Stimulated activated naive CD8-positive, alpha-beta T cell treated with anti-CD3 and anti-CD28 coated beads, Interleukin-15, amount 100 ng/mL, for 72 hours (primary cell): ENCODE data around the gene GPR32.
"Not testable (repeated sequence)": the region's sequence is repeated elsewhere in the genome, so short reads cannot be mapped to it uniquely, and the experiment has no call there.

Experiments used
- ATAC-seq: fragments of 150-1000 bp; cut with Tn5 transposase; 2 replicates; pipeline ENCODE4 v1.10.0; 2021; ENCODE audit warnings: mild to moderate bottlenecking, moderate library complexity
- DNase-seq, 2 donors: peaks; one replicate each; pipeline ENCODE4 v3.0.0; 2021 to 2022
- H3K27ac Mint-ChIP-seq, 2 donors: one replicate each; pipeline ENCODE4 v1.8.0; 2022; ENCODE audit warnings: mild to moderate bottlenecking in 2 of 2, mixed read lengths in 2 of 2, moderate library complexity in 2 of 2
- H3K27me3 Mint-ChIP-seq: one replicate; pipeline ENCODE4 v1.8.0; 2022; ENCODE audit warnings: mixed read lengths
- H3K4me1 Mint-ChIP-seq: one replicate; pipeline ENCODE4 v1.8.0; 2022; ENCODE audit warnings: mild to moderate bottlenecking, mixed read lengths
- H3K4me3 Mint-ChIP-seq, 2 donors: one replicate each; pipeline ENCODE4 v1.8.0; 2022; ENCODE audit warnings: mild to moderate bottlenecking in 2 of 2, mixed read lengths in 2 of 2, moderate library complexity in 1 of 2
- H3K9me3 Mint-ChIP-seq, 2 donors: one replicate each; pipeline ENCODE4 v1.8.0; 2022; ENCODE audit warnings: mixed read lengths in 2 of 2

The GPR32 gene

GRCh38 chr19:50766746-50767145 is 3.5 kb upstream of the GPR32 start:
- H3K9me3 Mint-ChIP-seq, H3K27ac Mint-ChIP-seq, H3K4me1 Mint-ChIP-seq, DNase-seq, ATAC-seq, H3K4me3 Mint-ChIP-seq: not testable (repeated sequence)
- peaks cover 46% of the 10 kb centered on the region for H3K27me3 Mint-ChIP-seq

- not testable (repeated sequence) for H3K27ac Mint-ChIP-seq, DNase-seq, H3K4me1 Mint-ChIP-seq, ATAC-seq, H3K4me3 Mint-ChIP-seq, H3K9me3 Mint-ChIP-seq
- peaks cover 46% of the 10 kb centered on the region for H3K27me3 Mint-ChIP-seq
These were observed 3.0 kb upstream of the GPR32 start for GRCh38 chr19:50767263-50767662.

GRCh38 chr19:50768277-50768676 is 2.0 kb upstream of the GPR32 start:
- ATAC-seq (no peak), DNase-seq (no peak)
- Mint-ChIP-seq H3K27me3 (peaks cover 47% of the 10 kb centered on the region), H3K27ac (no peak overlapping the region), H3K4me1 (peaks cover 4% of the 10 kb centered on the region), H3K9me3 (no peaks in the 10 kb centered on the region), H3K4me3 (no peak overlapping the region)

- Mint-ChIP-seq H3K27ac (no peak overlapping the region), H3K9me3 (no peaks in the 10 kb centered on the region), H3K4me1 (peaks cover 4% of the 10 kb centered on the region), H3K27me3 (peaks cover 61% of the 10 kb centered on the region), H3K4me3 (no peak overlapping the region)
- ATAC-seq (no peak), DNase-seq (no peak)
These were observed 624 bp downstream of the GPR32 start for GRCh38 chr19:50770888-50771287.

GRCh38 chr19:50772476-50772875 is 2.2 kb downstream of the GPR32 start:
- H3K9me3 Mint-ChIP-seq = no peaks in the 10 kb centered on the region
- ATAC-seq (no peak), DNase-seq (no peak)
- no peak overlapping the region for H3K27ac Mint-ChIP-seq
- peaks cover 6% of the 10 kb centered on the region for H3K4me1 Mint-ChIP-seq
- peaks cover 57% of the 10 kb centered on the region for H3K27me3 Mint-ChIP-seq
- H3K4me3 Mint-ChIP-seq = no peak overlapping the region

GRCh38 chr19:50772912-50773311 is 2.6 kb downstream of the GPR32 start:
- H3K27ac Mint-ChIP-seq, H3K4me3 Mint-ChIP-seq, H3K9me3 Mint-ChIP-seq, DNase-seq, ATAC-seq: not testable (repeated sequence)
- H3K27me3 Mint-ChIP-seq = peaks cover 58% of the 10 kb centered on the region
- H3K4me1 Mint-ChIP-seq = peaks cover 11% of the 10 kb centered on the region

- not testable (repeated sequence) for DNase-seq, H3K27ac Mint-ChIP-seq, ATAC-seq, H3K4me3 Mint-ChIP-seq, H3K9me3 Mint-ChIP-seq
- H3K27me3 Mint-ChIP-seq = peaks cover 58% of the 10 kb centered on the region
- peaks cover 12% of the 10 kb centered on the region for H3K4me1 Mint-ChIP-seq
These were observed 3.2 kb downstream of the GPR32 start for GRCh38 chr19:50773454-50773853.

- no peak for DNase-seq
- Mint-ChIP-seq H3K27me3 (peaks cover 76% of the 10 kb centered on the region), H3K4me3 (no peak overlapping the region), H3K9me3 (no peaks in the 10 kb centered on the region), H3K27ac (no peak overlapping the region), H3K4me1 (peaks cover 17% of the 10 kb centered on the region)
- ATAC-seq = no peak
These were observed 5.9 kb downstream of the GPR32 start for GRCh38 chr19:50776131-50776530.

- Mint-ChIP-seq H3K4me3 (no peak overlapping the region), H3K4me1 (peaks cover 17% of the 10 kb centered on the region), H3K9me3 (no peaks in the 10 kb centered on the region), H3K27ac (no peak overlapping the region), H3K27me3 (peaks cover 87% of the 10 kb centered on the region)
- ATAC-seq (no peak), DNase-seq (no peak)
These were observed 7.0 kb downstream of the GPR32 start for GRCh38 chr19:50777261-50777660.

- no peak for DNase-seq
- no peak overlapping the region for H3K4me3 Mint-ChIP-seq
These were observed 7.6 kb downstream of the GPR32 start for GRCh38 chr19:50777830-50778303.

GRCh38 chr19:50778906-50779430 is 8.7 kb downstream of the GPR32 start:
- DNase-seq (no peak), ATAC-seq (no peak)
- Mint-ChIP-seq H3K4me1 (peaks cover 24% of the 10 kb centered on the region), H3K9me3 (no peaks in the 10 kb centered on the region), H3K4me3 (no peak overlapping the region), H3K27me3 (peaks cover 93% of the 10 kb centered on the region), H3K27ac (no peak overlapping the region)

More at GRCh38 chr19:50777830-50778303, 7.6 kb downstream of the GPR32 start:
- H3K27me3 Mint-ChIP-seq = peaks cover 93% of the 10 kb centered on the region
- no peaks in the 10 kb centered on the region for H3K9me3 Mint-ChIP-seq
- H3K4me1 Mint-ChIP-seq = peaks cover 17% of the 10 kb centered on the region
- ATAC-seq = no peak
- H3K27ac Mint-ChIP-seq = no peak overlapping the region

GRCh38 chr19:50779504-50780457 is 9.5 kb downstream of the GPR32 start:
- H3K4me3 Mint-ChIP-seq = no peak overlapping the region
- DNase-seq (no peak), ATAC-seq (no peak)
- no peaks in the 10 kb centered on the region for H3K9me3 Mint-ChIP-seq
- peaks cover 85% of the 10 kb centered on the region for H3K27me3 Mint-ChIP-seq
- H3K4me1 Mint-ChIP-seq = peaks cover 24% of the 10 kb centered on the region
- no peak overlapping the region for H3K27ac Mint-ChIP-seq

- no peak for ATAC-seq
- peaks cover 24% of the 10 kb centered on the region for H3K4me1 Mint-ChIP-seq
- H3K27ac Mint-ChIP-seq = no peak overlapping the region
- DNase-seq = no peak
- no peaks in the 10 kb centered on the region for H3K9me3 Mint-ChIP-seq
- H3K4me3 Mint-ChIP-seq = no peak overlapping the region
- peaks cover 74% of the 10 kb centered on the region for H3K27me3 Mint-ChIP-seq
These were observed 10.6 kb downstream of the GPR32 start for GRCh38 chr19:50780753-50781435.

- H3K4me1 Mint-ChIP-seq = peaks cover 12% of the 10 kb centered on the region
- H3K27me3 Mint-ChIP-seq = peaks cover 49% of the 10 kb centered on the region
- H3K4me3 Mint-ChIP-seq, H3K9me3 Mint-ChIP-seq, H3K27ac Mint-ChIP-seq, ATAC-seq, DNase-seq: not testable (repeated sequence)
These were observed 13.5 kb downstream of the GPR32 start for GRCh38 chr19:50783848-50784152.

- peaks cover 11% of the 10 kb centered on the region for H3K4me1 Mint-ChIP-seq
- H3K27ac Mint-ChIP-seq = peak overlapping the region in 1 of 2 donors; percentile 35
- no peak for DNase-seq
- H3K9me3 Mint-ChIP-seq = no peaks in the 10 kb centered on the region
- H3K27me3 Mint-ChIP-seq = peaks cover 40% of the 10 kb centered on the region
- H3K4me3 Mint-ChIP-seq = no peak overlapping the region
- peak; percentile 18 for ATAC-seq
These were observed 14.4 kb downstream of the GPR32 start for GRCh38 chr19:50784710-50785109.

GRCh38 chr19:50785329-50785728 is 15.1 kb downstream of the GPR32 start:
- ATAC-seq (no peak), DNase-seq (no peak)
- Mint-ChIP-seq H3K27ac (peak overlapping the region in 1 of 2 donors; percentile 55), H3K4me3 (no peak overlapping the region), H3K9me3 (no peaks in the 10 kb centered on the region), H3K27me3 (peaks cover 33% of the 10 kb centered on the region), H3K4me1 (peaks cover 6% of the 10 kb centered on the region)
